ENCODE measurements around the gene MAP3K4. TPM values are rescaled to one million over a fixed set of nuclear protein-coding genes. Genes with fewer than 3 reads are reported as not detected.

Gene MAP3K4
- total RNA-seq, 2 experiments from 2014 or later, result 38.5 to 55.0 TPM

DNA sequence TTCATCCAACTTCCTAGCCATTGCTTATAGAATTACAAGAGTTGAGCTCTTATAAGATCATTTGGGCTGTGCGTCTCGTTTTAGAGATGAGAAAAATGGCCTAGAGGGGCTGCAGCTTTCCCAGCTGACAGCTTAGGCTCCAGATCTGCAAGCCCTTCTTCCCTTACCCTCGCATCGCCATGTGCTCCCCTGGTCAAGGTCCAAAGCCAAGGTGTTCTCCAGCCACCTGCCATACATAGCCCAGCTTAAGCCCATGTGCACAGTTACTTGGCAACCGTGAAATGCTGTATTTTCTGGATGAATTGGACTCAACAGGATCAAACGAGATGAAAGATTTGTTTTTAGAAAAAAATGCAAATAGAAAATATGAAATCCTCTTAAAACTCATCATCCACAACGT, 7.9 kb downstream of the MAP3K4 start:
- ATAC-seq (no peak), DNase-seq (no peak)
- peaks cover 5% of the 10 kb centered on the region for H3K36me3 Mint-ChIP-seq
- no peak overlapping the region for H3K4me3 Mint-ChIP-seq
- H3K27me3 Mint-ChIP-seq, result no peaks in the 10 kb centered on the region
- CTCF ChIA-PET, result no interaction called here
- H3K27ac Mint-ChIP-seq, result no peak overlapping the region
- H3K4me1 Mint-ChIP-seq, result peaks cover 13% of the 10 kb centered on the region
- peaks cover 3% of the 10 kb centered on the region for H3K9me3 Mint-ChIP-seq (ENCODE audit: low read depth)

DNA sequence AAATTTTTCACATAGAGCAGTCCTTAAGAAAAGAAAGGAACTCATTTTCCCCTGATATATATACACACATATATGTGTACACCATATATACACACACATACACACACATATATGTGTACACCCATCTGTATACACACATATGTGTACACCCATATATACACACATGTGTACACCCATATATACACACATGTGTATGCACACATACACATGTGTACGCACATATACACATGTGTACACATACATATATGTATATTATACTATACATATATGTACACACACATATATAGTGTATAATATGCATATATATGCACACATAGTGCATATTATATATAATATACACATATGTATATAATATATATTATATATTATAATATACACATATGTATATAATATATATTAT, 9.1 kb downstream of the MAP3K4 start:
- no peak overlapping the region for H3K4me3 Mint-ChIP-seq
- H3K4me1 Mint-ChIP-seq, result peaks cover 8% of the 10 kb centered on the region

DNA sequence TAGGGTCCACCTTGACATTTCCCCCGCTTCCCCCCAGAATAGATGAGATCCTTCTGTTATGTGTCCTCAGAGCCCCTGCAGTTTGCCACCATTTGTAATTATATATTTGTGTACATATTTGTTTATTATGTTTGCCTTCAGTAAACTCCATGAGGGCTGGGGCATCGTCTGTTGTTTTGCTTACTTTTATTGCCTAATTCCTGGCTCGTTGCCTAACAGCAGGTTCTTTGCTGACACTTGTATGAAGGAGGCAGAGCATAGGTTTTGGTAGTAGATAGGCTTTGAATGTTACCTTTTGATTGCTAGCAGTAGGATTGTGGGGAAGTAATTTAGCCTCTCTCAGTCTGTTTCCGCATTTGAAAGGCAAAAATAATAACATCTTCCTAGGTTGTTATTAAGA, 9.9 kb downstream of the MAP3K4 start:
- CTCF ChIA-PET, result interaction anchor here (1.4 kb wide), 1 partner anchor 8 kb away, joined by 4 read pairs; no protein-coding TSS in a partner anchor
- Mint-ChIP-seq H3K4me1 (peaks cover 5% of the 10 kb centered on the region), H3K36me3 (peaks cover 5% of the 10 kb centered on the region), H3K27ac (no peak overlapping the region), H3K9me3 (ENCODE audit: low read depth) (peaks cover 3% of the 10 kb centered on the region), H3K27me3 (no peaks in the 10 kb centered on the region), H3K4me3 (no peak overlapping the region)
- DNase-seq (no peak), ATAC-seq (no peak)

More for the DNA sequence above, 9.1 kb downstream of the MAP3K4 start:
- Mint-ChIP-seq H3K36me3 (peaks cover 5% of the 10 kb centered on the region), H3K27ac (no peak overlapping the region), H3K9me3 (ENCODE audit: low read depth) (peaks cover 3% of the 10 kb centered on the region), H3K27me3 (no peaks in the 10 kb centered on the region)
- DNase-seq (no peak), ATAC-seq (no peak)
- CTCF ChIA-PET, result no interaction called here

DNA sequence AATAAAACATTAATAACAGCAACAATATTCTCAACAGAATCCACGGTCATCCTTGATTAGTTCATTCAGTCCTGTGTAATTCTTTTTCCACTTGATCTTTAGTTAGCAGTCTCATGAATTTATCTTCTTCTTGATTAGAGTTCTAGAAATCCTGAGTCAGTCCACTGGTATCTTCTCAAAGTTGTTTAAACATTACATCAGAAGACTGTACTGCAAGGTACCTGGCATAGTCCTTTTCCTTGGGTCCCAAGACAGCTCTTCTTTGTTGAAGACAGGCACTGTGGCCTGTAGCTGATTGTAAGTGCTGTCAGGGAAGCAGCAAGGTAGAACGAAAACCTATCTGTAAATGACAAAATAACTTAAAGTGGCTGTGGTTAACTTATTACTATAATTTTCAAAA, 11.8 kb downstream of the MAP3K4 start:
- DNase-seq, result no peak
- no peak for ATAC-seq
- Mint-ChIP-seq H3K4me3 (no peak overlapping the region), H3K36me3 (no peaks in the 10 kb centered on the region), H3K9me3 (ENCODE audit: low read depth) (no peaks in the 10 kb centered on the region), H3K27ac (no peak overlapping the region), H3K27me3 (no peaks in the 10 kb centered on the region), H3K4me1 (peaks cover 2% of the 10 kb centered on the region)
- CTCF ChIA-PET, result no interaction called here

DNA sequence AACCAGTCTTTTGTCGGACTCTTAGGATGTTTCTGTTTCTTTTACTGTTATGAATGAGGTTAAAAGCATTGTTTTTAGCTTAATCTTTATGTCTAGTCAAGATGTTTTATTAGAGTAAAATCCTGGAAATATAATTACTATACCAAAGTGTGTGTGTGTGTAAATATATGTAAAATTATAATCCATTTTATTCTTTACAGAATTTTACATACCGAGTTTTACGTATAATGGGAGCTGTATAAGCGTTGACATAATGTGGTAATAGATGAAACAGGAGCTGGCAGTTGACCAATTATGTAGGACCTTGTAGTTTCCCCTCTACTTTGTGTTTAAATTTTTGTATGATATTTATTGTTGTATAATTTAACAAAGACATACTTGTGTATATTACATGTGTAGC, 16.7 kb downstream of the MAP3K4 start:
- DNase-seq (no peak), ATAC-seq (no peak)
- H3K4me3 Mint-ChIP-seq, result no peak overlapping the region
- H3K27ac Mint-ChIP-seq, result no peak overlapping the region
- H3K27me3 Mint-ChIP-seq, result no peaks in the 10 kb centered on the region
- H3K9me3 Mint-ChIP-seq (ENCODE audit: low read depth), result no peaks in the 10 kb centered on the region
- peaks cover 2% of the 10 kb centered on the region for H3K4me1 Mint-ChIP-seq
- CTCF ChIA-PET, result interaction anchor here (1.0 kb wide), 1 partner anchor 16 kb away, joined by 3 read pairs; the partner anchor contains the start of gene MAP3K4
- no peaks in the 10 kb centered on the region for H3K36me3 Mint-ChIP-seq

DNA sequence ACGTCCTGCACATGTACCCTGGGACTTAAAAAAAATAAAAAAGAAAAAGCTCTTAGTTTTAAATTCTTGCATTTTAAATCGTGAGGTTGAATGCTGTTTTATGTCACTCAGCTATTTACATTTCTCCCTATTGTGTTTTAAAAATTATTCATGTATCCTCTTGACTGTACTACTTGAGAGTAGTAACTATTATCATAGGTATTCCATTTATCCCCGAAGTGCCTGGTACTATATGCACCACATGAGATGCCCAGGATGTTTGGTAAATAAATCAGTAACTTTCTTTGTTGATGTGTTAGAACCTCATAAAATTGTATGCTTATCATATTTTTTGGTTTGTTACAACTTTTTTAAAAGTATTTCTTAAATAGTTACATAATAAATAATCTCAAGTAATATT, 18.4 kb downstream of the MAP3K4 start:
- DNase-seq (no peak), ATAC-seq (no peak)
- Mint-ChIP-seq H3K36me3 (peaks cover 2% of the 10 kb centered on the region), H3K27me3 (no peaks in the 10 kb centered on the region), H3K4me3 (no peak overlapping the region), H3K9me3 (ENCODE audit: low read depth) (no peaks in the 10 kb centered on the region), H3K27ac (no peak overlapping the region), H3K4me1 (no peaks in the 10 kb centered on the region)
- CTCF ChIA-PET, result no interaction called here

DNA sequence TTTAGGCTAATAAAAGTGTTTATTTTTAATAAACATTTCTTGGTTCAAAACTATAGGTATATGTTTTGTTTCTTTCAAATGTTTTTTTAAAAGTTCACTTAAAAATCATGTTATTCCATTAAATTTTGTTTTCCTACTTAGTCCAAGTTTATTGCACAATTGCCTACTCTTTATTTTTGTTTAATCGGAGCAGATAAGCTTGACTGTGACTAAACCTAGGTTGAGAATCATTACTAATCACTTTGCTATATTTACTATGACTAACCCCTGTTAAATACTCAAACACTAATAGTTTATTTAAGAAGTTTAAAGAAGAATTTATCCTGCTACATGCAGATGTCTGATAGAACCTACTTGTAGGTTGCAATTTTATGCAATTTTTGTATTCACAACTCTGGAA, 18.8 kb downstream of the MAP3K4 start:
- no peak overlapping the region for H3K4me3 Mint-ChIP-seq
- ATAC-seq, result no peak
- no peak for DNase-seq
- CTCF ChIA-PET, result no interaction called here
- peaks cover 6% of the 10 kb centered on the region for H3K36me3 Mint-ChIP-seq
- H3K27ac Mint-ChIP-seq, result no peak overlapping the region
- H3K9me3 Mint-ChIP-seq (ENCODE audit: low read depth), result peaks cover 2% of the 10 kb centered on the region
- H3K4me1 Mint-ChIP-seq, result no peaks in the 10 kb centered on the region
- H3K27me3 Mint-ChIP-seq, result no peaks in the 10 kb centered on the region

DNA sequence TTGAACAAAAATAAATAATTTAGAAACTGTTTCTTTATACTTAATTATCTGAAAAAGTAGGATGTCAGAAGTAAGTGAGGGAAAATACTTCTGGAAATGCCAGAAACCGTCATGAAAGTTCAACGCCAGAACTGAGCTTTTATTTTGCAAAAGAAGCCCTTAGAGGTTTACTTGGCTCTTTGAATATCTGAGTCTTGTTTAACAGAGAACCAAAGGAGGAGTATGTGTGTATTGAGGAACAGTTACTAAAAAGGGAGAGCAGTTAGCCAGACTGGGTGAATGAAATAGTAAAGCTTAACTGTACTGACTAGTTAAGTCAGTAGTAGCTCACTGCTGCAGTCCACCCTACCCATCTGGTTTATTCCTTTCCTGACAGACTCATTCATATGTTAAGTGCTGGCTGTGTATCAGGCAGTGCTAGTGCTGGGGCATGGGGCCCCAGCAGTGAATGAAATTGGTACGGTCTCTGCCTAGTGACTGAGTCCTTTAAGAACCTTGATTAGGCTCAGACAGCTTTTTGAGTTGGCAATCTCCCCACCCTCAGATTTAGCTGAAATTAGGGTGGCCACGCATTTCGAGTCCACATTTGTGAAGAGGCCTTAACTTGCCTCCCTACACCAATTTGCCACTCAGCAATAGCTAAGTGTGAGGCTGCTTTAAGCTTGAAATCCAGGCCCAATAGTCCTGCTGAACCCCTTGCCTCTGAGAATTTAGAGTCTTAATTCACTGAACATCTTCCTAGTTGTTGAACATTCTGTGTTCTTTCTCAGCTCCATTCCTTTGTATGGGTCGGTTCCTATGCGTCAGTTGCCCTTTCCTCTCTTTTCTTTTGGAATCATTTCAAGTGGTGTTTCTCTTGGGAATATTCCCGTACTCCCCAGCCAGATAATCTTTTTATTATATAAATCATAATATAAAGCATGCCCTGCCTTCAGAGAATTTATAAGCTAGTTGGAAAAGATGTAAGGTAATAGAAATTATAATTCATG, 20.2 kb downstream of the MAP3K4 start:
- DNase-seq (no peak), ATAC-seq (no peak)
- Mint-ChIP-seq H3K36me3 (peaks cover 13% of the 10 kb centered on the region), H3K27me3 (no peaks in the 10 kb centered on the region), H3K4me3 (no peak overlapping the region), H3K9me3 (ENCODE audit: low read depth) (peaks cover 2% of the 10 kb centered on the region), H3K27ac (no peak overlapping the region), H3K4me1 (no peaks in the 10 kb centered on the region)
- CTCF ChIA-PET, result interaction anchor here (1.2 to 1.4 kb wide), 2 partner anchors 19 to 20 kb away, joined by 4 to 5 read pairs; no protein-coding TSS in a partner anchor

DNA sequence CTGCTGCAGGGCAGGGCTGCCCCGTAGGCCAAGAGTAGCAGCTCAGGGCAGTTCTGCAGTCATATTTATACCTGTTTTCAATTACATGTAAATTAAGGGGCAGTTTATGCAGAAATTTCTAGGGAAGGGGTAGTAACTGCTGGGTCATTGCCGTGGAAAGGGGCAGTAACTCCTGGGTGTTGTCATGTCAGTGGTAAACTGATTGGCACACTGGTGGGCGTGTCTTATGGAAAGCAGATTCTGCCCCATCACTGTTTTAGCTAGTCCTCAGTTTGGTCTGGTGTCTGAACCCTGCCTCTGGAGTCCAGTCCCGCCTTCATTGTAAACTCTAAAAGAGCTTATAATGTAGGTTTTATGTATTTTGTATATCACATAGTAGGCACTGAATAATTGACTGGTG, 22.1 kb downstream of the MAP3K4 start:
- Mint-ChIP-seq H3K36me3 (peaks cover 13% of the 10 kb centered on the region), H3K4me3 (no peak overlapping the region), H3K27ac (no peak overlapping the region), H3K4me1 (no peaks in the 10 kb centered on the region), H3K27me3 (no peaks in the 10 kb centered on the region), H3K9me3 (ENCODE audit: low read depth) (peaks cover 2% of the 10 kb centered on the region)
- ATAC-seq (no peak), DNase-seq (no peak)
- CTCF ChIA-PET, result interaction anchor here (1.3 kb wide), 1 partner anchor 21 kb away, joined by 4 read pairs; no protein-coding TSS in a partner anchor

DNA sequence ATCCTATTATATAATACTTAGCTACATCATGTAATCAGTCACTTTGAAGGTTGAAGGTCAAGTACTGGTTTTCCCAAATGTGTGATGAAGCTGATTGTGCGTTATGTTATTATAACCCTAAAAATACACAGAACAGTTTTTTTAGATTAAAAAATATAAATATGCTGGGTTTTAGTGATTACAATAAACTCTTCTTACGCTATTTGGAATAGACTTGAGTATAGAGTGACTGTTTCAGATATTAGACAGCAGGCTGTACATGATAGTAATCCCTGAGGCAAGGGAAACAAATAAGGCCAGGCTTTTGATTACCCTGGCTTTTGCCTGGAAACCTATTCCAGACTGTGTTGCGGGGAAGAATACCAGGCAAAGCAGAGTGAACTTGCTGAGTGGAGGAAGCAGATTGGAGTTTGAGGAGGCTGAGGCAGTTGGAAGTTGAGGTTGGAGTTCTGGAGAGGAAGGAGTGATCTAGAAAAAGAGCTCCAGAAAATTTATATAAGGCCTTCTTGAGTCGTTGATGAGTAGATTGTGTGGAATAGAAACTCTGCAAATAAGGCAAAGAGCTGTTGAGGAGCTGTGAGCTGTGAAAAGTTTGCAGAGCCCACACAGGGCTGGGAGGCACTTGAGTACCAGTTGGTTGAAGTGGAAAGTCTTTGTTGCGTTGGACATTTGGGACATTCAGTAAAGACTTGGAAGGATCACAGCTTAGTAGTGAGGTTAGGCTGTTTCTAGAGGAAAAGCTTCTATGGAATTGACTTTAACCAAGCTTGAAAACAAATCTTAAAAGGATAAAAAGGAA, 26.4 kb downstream of the MAP3K4 start:
- peaks cover 4% of the 10 kb centered on the region for H3K9me3 Mint-ChIP-seq (ENCODE audit: low read depth)
- H3K36me3 Mint-ChIP-seq, result peaks cover 19% of the 10 kb centered on the region
- DNase-seq (no peak), ATAC-seq (no peak)
- H3K27ac Mint-ChIP-seq, result no peak overlapping the region
- no peaks in the 10 kb centered on the region for H3K27me3 Mint-ChIP-seq
- H3K4me1 Mint-ChIP-seq, result no peaks in the 10 kb centered on the region
- no peak overlapping the region for H3K4me3 Mint-ChIP-seq
- CTCF ChIA-PET, result no interaction called here

DNA sequence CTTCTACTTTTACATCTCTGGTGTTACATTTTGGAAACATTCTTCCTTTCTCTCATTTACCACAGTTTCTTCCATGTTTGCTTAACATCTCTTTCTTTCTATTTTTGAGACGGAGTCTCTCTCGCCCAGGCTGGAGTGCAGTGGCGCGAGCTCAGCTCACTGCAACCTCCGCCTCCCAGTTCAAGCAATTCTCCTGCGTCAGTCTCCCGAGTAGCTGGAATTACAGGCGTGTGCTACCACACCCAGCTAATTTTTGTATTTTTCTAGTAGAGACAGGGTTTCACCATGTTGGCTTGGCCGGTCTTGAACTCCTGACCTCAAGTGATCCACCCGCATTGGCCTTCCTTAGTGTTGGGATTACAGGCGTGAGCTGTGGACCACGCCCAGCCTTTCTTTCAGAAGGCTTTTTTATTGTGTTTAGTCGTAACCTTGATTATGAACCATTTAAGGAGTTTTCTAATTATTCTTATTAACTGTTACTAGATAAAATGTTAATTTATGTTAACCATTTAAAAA, 27.8 kb downstream of the MAP3K4 start:
- H3K27ac Mint-ChIP-seq, result no peak overlapping the region
- no peak overlapping the region for H3K4me3 Mint-ChIP-seq
- no peak for ATAC-seq
- H3K27me3 Mint-ChIP-seq, result no peaks in the 10 kb centered on the region
- peaks cover 20% of the 10 kb centered on the region for H3K36me3 Mint-ChIP-seq
- no peak for DNase-seq
- H3K9me3 Mint-ChIP-seq (ENCODE audit: low read depth), result peaks cover 4% of the 10 kb centered on the region
- H3K4me1 Mint-ChIP-seq, result peaks cover 2% of the 10 kb centered on the region
- CTCF ChIA-PET, result no interaction called here

DNA sequence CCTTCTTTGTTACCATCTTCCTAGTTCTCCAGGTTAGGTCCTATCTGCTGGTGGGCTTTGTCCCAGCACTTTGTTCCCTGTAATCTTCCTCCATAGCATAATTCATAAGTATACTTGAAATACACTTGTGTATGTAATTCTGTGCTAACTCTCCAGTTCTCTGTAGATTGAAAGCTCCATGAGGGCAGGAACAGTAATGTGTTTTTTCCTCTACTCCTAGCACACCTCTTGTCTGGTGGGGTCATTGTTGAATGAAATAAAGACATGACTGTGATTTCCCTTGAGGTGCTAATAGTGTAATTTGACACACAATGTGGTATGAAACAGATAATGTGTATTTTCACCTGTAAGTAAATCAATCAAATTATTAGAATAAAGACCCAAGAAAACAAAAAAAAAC, 30.0 kb downstream of the MAP3K4 start:
- CTCF ChIA-PET, result no interaction called here
- ATAC-seq (no peak), DNase-seq (no peak)
- peaks cover 2% of the 10 kb centered on the region for H3K9me3 Mint-ChIP-seq (ENCODE audit: low read depth)
- peaks cover 2% of the 10 kb centered on the region for H3K4me1 Mint-ChIP-seq
- no peak overlapping the region for H3K27ac Mint-ChIP-seq
- H3K36me3 Mint-ChIP-seq, result peaks cover 24% of the 10 kb centered on the region
- no peaks in the 10 kb centered on the region for H3K27me3 Mint-ChIP-seq
- no peak overlapping the region for H3K4me3 Mint-ChIP-seq

DNA sequence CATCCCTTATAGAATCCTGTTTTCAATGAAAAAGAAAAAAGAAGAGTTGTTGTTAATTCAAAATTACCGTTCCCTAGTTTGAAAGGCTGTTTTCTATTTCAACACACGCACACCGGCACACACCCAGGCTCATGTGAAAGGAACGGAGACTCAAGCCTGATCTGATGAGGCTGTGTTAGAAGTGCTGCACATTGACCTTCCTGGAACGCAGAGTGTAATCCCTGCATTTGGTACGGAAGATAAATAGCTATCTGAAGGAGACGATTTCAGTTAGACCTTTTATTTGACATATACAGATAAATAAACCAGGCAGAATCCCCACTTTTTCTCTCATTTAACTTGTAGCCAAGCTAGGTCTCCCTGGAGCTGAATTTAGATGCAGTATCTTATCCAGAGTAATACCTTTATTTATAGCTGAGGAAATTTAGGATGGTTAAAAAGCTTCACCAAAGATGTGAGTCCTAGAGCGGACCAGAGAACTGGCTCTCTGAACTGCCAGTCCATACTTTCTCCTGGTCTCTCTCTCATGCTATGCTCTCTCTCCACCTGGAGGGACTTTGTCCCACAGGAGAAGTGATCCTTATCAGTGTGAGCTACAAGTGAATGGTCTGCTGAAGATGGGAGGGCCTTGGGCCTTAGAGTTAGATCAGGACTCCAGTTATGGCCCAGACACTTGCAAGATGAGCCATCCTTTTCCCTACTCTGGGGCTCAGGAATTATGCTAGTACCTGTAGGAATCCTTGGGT, 30.6 kb downstream of the MAP3K4 start:
- H3K27me3 Mint-ChIP-seq, result no peaks in the 10 kb centered on the region
- no peak for DNase-seq
- peaks cover 2% of the 10 kb centered on the region for H3K4me1 Mint-ChIP-seq
- CTCF ChIA-PET, result no interaction called here
- peaks cover 23% of the 10 kb centered on the region for H3K36me3 Mint-ChIP-seq
- peaks cover 2% of the 10 kb centered on the region for H3K9me3 Mint-ChIP-seq (ENCODE audit: low read depth)
- no peak for ATAC-seq
- H3K27ac Mint-ChIP-seq, result no peak overlapping the region
- no peak overlapping the region for H3K4me3 Mint-ChIP-seq
